HK-2 (cell line): Measurements from ENCODE around the gene TMEM161A.
"Not testable (repeated sequence)": the region's sequence is repeated elsewhere in the genome, so short reads cannot be mapped to it uniquely, and the experiment has no call there.

Experiments
- DNase-seq: peaks from one replicate; pipeline ENCODE4 v3.0.0-alpha.2; 2018; ENCODE audit not compliant: unreplicated experiment

TMEM161A gene

DNA sequence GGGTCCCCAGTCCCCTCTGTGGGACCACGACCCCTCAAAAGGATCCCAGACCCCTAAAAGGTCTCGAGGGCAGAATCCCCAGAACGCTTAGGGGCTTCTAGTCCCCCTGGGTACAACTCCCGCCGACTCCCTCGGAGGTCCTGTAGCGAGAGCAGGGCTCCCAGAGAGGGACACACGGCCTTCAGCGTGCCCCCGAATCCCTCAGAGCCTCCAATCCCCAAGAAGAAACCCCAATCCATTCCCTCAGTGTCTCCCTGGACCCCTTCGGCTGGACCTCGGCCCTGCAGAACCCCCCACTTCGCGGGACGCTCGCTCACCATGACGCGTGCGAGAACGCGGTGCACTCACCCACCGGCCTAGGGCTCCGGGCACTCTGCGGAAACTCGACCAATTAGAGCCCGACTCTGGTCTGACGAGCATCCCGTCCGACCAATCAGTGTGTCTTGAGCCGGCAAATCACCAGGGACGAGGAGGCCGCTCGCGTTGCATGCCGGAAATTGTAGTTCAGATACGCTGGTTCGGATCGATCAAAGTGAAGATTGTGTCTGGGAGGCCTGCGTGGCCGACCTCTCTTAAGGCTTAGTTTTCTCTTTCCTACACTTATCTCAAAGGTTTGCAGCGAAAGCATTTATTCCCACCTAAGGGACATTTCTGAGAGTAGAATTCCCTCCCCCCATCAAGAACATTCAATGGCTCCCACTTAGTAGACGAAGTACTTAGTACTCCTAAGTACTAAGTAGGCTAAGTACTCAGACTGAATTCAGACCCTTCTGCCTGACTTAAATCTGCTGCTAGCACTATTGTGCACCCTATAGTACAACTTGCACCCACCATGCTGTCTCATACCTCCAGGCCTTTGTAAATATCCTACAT is at the start of gene TMEM161A:
Gene TMEM161A (minus strand): TSS at position 370 of the 873 bp plus-strand sequence. CDS start 50 bp downstream, at position 320.
- peak; percentile 98 for DNase-seq

DNA sequence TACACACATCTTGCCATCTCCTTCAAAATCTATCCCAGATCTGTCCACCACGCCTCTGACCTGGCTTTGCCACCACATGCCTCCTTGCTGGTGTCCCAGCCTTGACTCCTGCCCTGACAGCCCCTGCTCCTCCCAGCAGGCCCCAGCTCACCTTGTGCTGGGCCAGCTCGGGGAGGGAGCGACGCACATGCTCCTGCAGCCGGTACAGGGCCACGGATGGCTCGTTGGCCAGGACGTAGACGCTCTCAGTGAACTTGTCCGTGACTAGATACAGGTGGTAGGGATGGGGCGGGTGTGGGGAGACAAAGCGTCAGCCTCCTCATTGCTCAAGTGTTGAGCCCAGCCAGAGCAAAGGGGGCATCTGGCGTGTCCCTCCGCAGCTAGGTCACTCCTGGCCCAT is 48.5 kb upstream of the TMEM161A start:
- no peak for DNase-seq

DNA sequence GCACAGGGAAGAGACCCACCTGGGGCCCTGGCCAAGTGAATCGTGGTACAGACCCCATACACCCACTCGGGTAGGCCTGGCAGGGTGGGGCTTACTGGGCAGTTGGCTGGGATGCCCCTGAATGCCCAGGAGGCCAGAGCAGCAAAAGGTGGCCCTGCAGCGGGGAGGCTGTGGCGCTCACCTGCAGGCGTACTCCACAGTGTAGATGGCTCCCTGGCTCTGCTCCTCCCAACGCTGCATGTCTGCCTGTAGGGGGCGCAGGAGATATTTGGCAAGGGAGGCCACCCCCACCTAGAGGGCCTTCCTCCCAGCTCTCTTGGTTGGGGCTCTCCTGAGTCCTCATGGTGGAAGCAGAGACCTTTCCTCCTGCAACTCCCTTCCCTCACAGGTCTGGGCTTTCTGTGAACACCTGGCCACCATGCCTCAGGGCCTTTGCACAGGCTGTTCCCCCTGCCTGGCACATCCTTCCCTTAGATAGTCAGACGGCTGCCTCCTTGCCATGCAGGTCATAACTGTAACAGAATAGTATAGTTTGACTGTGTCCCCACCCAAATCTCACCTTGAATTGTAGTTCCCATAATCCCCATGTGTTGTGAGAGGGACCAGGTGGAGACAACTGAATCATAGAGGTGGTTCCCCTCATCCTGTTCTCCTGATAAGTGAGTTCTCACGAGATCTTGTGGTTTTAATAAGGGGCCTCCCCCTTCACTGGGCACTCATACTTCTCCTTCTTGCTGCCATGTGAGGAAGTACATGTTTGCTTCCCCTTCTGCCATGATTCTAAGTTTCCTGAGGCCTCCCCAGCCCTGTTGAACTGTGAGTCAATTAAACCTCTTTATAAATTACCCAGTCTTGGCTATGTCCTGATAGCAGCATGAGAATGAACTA is 47.8 kb upstream of the TMEM161A start:
- peak; percentile 49 for DNase-seq

- no peak for DNase-seq
Observed at GRCh38 chr19:19181488-19181998, 43.3 kb upstream of the TMEM161A start.

DNA sequence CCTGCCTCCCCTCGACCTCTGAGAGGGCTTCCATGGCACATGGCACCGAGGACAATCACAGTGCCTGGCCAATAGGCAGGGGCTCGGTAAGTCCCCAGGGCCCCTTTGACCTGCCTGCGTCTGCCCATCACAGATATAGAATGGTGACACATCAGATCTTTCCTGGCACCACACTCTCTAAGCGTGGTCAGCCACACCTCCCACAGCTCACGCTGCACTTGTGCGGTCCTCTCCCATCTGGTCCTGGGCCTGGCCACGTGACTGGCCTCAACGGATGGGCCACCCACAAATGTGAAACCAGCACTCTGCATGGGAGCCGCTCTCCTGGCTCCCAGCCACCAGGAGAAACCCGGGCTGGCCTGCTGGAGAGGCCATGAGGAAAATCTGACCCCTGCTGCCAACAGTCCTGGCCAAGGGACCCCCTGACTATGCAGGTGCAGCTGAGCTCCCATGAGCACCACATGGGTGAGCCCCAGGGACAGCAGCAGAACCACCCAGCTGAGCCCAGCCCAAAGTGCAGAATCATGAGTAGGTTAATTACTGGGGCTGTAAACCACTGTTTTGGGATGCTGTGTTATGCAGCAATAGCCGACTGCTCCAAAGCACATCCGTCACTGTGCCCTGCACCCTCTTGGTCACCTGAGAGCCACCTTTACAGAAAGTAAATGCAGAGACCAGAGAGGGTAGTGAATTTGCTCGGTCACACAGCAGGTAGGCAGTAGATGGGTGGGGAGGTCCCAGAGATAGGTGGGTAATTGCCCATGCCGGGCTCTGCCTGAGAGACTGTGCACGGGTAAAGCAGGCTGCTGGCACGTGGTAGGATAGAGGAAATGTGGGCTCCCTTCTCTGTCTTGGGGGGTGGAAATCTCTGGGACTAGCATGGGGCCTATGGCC is 41.5 kb upstream of the TMEM161A start:
- peak; percentile 86 for DNase-seq

GRCh38 chr19:19176950-19177349 is 38.7 kb upstream of the TMEM161A start:
- no peak for DNase-seq

- not testable (repeated sequence) for DNase-seq
Observed at GRCh38 chr19:19173243-19173642, 35.0 kb upstream of the TMEM161A start.

- no peak for DNase-seq
Observed at GRCh38 chr19:19171821-19172532, 33.7 kb upstream of the TMEM161A start.

DNA sequence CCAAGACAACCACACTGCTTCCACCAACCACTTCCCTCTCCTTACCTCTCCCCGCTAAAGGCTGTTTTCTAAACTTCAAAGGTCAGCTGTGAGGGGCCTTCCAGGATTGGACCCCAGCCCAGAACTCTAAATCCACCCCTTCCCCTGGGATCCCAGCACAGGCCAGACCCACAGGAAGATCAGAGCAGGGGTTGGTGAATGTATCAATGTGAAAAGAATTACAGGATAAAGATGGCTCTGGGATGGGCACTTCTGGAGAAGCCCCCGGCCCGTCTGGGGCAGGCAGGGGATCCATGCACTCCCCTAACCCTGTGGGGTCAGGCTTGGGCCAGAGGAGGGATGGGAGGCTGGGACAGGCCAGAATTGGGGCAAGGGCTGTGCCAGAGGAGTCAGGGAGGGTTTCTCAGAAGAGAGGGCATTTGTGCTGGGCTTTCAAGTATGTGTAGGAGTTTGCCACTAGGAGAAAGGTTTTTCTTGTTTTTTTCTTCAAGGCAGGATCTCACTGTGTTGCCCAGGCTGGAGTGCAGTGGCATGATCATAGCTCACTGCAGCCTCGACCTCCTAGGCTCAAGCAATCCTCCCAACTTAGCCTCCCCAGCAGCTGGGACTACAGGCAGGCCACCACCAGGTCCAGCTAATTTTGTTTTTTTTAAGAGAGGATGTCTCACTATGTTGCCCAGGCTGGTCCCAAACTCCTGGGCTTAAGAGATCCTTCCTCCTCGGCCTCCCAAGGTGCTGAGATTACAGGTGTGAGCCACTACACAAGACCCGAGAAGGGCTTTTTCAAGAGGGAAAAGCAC is 32.8 kb upstream of the TMEM161A start:
- DNase-seq, result no peak

- DNase-seq, result no peak
Observed at GRCh38 chr19:19170053-19170872, 32.0 kb upstream of the TMEM161A start, which contains the start of gene MEF2B. MEF2B (minus strand) TSS chr19:19170263; CDS start chr19:19150735, 19,528 bp downstream.

GRCh38 chr19:19169236-19170052 is 31.2 kb upstream of the TMEM161A start:
- no peak for DNase-seq

DNA sequence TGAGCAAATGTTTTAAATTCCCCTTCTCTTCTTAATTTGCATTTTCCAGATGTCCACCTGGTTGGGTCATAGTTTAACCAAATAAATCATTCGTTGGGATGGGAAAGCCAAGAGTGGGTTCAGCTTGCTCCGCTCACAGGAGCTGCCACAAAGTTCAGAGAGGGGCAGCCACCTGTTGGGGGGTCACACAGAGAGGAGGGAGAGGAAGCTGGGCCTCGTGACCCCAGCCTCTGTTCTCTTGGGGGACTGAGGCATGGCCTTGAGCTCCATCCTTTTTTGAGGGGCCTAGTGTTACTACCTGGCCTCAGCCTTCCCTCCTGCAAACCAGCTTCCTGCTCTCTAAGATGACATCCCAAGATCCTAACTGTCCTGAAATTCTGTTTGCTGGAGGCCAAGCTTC is 29.3 kb upstream of the TMEM161A start:
- no peak for DNase-seq

DNA sequence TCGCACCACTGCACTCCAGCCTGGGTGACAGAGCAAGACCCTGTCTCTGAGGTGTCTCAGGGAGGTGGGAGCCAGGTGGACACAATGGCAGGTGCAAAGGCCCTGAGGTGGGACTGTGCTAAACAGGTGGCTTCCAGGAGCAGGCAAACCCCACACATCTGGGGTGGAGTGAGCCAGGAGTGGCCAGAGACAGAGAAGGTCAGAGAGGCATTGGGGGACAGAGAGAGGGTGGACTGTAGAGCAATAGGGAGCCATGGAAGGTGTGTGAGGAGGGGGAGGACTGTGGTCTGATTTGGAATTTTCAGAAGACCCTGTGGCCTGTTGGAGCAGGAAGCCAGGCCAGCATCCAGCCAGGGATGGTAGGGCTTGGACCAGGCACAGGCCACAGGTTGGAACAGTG is 27.1 kb upstream of the TMEM161A start:
- no peak for DNase-seq

GRCh38 chr19:19162495-19162894 is 24.2 kb upstream of the TMEM161A start:
- no peak for DNase-seq

DNA sequence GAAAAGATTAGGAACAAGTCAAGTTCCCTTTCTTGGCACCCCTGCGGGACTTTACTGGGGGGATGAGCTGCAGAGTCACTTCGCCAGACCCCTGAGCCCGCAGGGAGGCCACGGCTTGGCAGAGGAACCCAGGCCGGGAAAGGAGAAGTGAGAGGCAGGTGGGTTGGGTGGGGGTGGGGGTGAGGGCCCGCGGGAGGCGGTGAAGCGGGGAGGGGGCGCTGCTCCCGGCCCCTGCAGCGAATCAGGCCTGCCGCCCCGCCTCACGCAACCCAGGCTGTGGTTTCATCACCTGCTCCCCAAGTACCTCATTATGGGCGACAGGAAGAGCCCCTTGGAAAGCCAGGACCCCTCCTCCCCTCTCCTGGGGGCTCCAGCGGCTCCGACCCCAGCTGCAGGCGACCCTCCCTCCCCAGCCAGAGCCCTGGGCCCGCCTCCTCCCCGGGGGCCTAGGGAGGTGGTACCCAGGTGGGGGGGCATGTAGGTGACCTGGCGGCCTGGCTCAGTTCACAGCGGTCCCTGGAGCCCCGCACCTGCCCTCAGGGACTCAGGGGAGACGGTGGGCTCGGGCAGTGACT is 22.3 kb upstream of the TMEM161A start:
- DNase-seq, result no peak

GRCh38 chr19:19159534-19159933 is 21.3 kb upstream of the TMEM161A start:
- DNase-seq, result no peak

- no peak for DNase-seq
Observed at GRCh38 chr19:19157808-19158207, 19.5 kb upstream of the TMEM161A start.
